MCF 10A (cell line): Measurements from ENCODE around the gene SH3GL1. TPM values are rescaled to one million over a fixed set of nuclear protein-coding genes. Genes with fewer than 3 reads are reported as not detected.

Experiments
- BruUV-seq: library from RNA; stranded (reverse); fragments of 400-500 nt; replicated peaks from 2 replicates; lab custom pipeline; 2021; lab: Mats Ljungman, UMichigan
- CTCF ChIA-PET: fragments of 300-600 bp; sonication (Branson Sonifier 250); formaldehyde crosslinking; extraction: SDS; loops from one replicate; lab custom pipeline; 2021; ENCODE audit warnings: antibody characterized with exemption, inconsistent platforms; lab: Yijun Ruan, JAX
- POLR2A ChIA-PET: fragments of 300-600, 350-650 bp; sonication (Branson Sonifier 250); formaldehyde crosslinking; extraction: SDS; loops from one replicate; lab custom pipeline; 2020; ENCODE audit warnings: antibody characterized with exemption, inconsistent platforms; lab: Yijun Ruan, JAX
- DNase-seq: peaks from one replicate; pipeline ENCODE4 v3.0.0-alpha.2; 2018; ENCODE audit not compliant: unreplicated experiment
- H3K27ac Mint-ChIP-seq: one replicate; pipeline ENCODE4 v1.8.0; 2022; ENCODE audit warnings: mild to moderate bottlenecking, low read depth, mixed read lengths; ENCODE audit not compliant: unreplicated experiment
- H3K27me3 Mint-ChIP-seq: one replicate; pipeline ENCODE4 v1.8.0; 2022; ENCODE audit warnings: mixed read lengths; ENCODE audit not compliant: insufficient read depth, unreplicated experiment
- H3K36me3 Mint-ChIP-seq: one replicate; pipeline ENCODE4 v1.8.0; 2022; ENCODE audit warnings: mild to moderate bottlenecking, moderate library complexity, mixed read lengths; ENCODE audit not compliant: insufficient read depth, unreplicated experiment
- H3K4me1 Mint-ChIP-seq: one replicate; pipeline ENCODE4 v1.8.0; 2022; ENCODE audit warnings: mixed read lengths; ENCODE audit not compliant: insufficient read depth, unreplicated experiment
- H3K4me3 Mint-ChIP-seq: one replicate; pipeline ENCODE4 v1.8.0; 2022; ENCODE audit warnings: mild to moderate bottlenecking, moderate library complexity, mixed read lengths; ENCODE audit not compliant: unreplicated experiment
- H3K9me3 Mint-ChIP-seq: one replicate; pipeline ENCODE4 v1.8.0; 2022; ENCODE audit warnings: mixed read lengths; ENCODE audit not compliant: unreplicated experiment
- intact Hi-C: fragments of 100-400 bp; cut with micrococcal nuclease; formaldehyde crosslinking; loops from 2 replicates; pipeline ENCODE4 v1.14.1; 2022
- total RNA-seq: library from RNA; stranded (reverse); gene quantifications from 2 replicates; pipeline ENCODE4 v1.2.3, GENCODE V29; 2022
- TF ChIP-seq, protein P1 (sequence below): fragments of 200-600 bp; IDR thresholded peaks from one replicate; pipeline ENCODE4 v1.8.0; 2022; ENCODE audit warnings: antibody characterized with exemption, mild to moderate bottlenecking; ENCODE audit not compliant: unreplicated experiment

The SH3GL1 gene
- total RNA-seq, 1 experiment from 2014 or later = 106 TPM

DNA sequence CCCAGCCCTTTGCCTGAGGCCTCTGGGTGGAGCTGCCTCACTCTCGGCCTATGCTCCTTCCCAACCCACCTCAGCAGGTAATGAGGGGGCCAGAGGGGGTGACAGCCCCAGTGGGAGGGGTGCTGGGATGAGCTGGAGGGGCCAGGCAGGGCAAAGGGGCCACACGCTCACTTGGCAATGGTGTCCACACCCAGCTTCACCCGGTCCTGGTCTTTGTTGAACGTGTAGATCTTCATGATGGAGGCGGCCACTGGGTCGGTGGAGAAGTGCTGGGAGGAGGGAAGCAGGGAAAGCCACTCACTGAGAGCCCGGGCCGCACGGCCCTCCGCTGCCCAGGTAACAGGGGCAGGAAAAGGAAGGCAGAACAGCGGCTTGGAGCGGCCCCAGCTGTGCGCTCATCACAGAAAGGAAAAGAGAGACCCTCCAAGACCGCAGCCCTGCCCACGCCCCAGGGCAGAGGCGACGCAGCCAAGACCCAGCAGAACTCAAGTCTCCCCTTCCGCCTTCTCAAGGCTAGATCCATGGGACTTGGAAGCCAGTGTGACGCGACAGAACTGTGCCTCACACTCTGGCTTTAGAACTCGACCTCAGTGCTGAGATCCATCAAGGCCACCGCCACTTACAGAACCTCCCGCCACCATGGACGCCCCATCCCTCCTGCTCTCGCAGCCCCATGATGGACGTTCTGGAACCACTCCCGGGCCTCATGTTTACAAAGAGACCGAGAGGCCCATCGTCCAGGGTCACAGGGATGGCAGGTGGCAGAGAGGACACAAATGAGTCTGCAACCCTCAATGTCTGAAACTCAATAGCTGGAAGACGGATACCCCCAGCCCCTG, 48.0 kb upstream of the SH3GL1 start:
- intact Hi-C loops = no loop called here
- no TSS peak for BruUV-seq

GRCh38 chr19:4447327-4448146, 47.2 kb upstream of the SH3GL1 start:
- no peaks in the 10 kb centered on the region for H3K9me3 Mint-ChIP-seq
- no TSS peak for BruUV-seq
- no peaks in the 10 kb centered on the region for H3K4me1 Mint-ChIP-seq
- peaks cover 70% of the 10 kb centered on the region for H3K36me3 Mint-ChIP-seq
- TF ChIP-seq, protein P1, sequence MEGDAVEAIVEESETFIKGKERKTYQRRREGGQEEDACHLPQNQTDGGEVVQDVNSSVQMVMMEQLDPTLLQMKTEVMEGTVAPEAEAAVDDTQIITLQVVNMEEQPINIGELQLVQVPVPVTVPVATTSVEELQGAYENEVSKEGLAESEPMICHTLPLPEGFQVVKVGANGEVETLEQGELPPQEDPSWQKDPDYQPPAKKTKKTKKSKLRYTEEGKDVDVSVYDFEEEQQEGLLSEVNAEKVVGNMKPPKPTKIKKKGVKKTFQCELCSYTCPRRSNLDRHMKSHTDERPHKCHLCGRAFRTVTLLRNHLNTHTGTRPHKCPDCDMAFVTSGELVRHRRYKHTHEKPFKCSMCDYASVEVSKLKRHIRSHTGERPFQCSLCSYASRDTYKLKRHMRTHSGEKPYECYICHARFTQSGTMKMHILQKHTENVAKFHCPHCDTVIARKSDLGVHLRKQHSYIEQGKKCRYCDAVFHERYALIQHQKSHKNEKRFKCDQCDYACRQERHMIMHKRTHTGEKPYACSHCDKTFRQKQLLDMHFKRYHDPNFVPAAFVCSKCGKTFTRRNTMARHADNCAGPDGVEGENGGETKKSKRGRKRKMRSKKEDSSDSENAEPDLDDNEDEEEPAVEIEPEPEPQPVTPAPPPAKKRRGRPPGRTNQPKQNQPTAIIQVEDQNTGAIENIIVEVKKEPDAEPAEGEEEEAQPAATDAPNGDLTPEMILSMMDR = no peak
- H3K27ac Mint-ChIP-seq = no peak overlapping the region
- no peaks in the 10 kb centered on the region for H3K27me3 Mint-ChIP-seq
- no peak for DNase-seq
- ChIA-PET POLR2A (no interaction called here), CTCF (no interaction called here)
- intact Hi-C loops = no loop called here
- no peak overlapping the region for H3K4me3 Mint-ChIP-seq

More for the DNA sequence above, 48.0 kb upstream of the SH3GL1 start:
- Mint-ChIP-seq H3K9me3 (no peaks in the 10 kb centered on the region), H3K27ac (no peak overlapping the region), H3K36me3 (peaks cover 76% of the 10 kb centered on the region), H3K27me3 (no peaks in the 10 kb centered on the region), H3K4me1 (no peaks in the 10 kb centered on the region), H3K4me3 (no peak overlapping the region)
- ChIA-PET POLR2A (no interaction called here), CTCF (no interaction called here)
- no peak for DNase-seq
- TF ChIP-seq, protein P1 = no peak

DNA sequence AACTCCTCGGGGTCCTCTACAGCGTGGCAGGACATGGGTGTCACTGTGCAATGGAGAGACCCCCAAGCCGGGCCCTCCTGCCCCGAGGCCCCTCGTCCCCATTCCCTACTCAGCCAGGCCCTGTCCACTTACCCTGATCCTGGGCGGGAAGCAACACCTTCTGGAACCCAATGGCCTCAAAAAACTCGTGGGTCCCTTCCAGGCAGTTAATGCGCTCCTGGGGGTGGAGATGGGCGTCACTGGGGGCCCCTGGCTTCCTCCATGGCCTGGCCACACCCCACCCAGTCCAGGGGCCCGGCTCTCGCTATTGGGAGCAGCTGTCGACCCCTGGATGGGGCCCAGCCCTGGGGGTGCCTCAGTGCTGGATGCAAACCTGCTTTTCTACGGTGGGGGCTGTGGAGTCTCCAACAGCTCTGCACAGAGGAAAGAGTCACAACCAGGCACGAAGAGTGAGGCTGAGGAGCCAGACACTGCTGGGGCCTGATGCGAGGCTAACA, 46.4 kb upstream of the SH3GL1 start:
- TF ChIP-seq, protein P1 = no peak
- Mint-ChIP-seq H3K27me3 (no peaks in the 10 kb centered on the region), H3K36me3 (peaks cover 62% of the 10 kb centered on the region), H3K27ac (no peak overlapping the region), H3K9me3 (no peaks in the 10 kb centered on the region), H3K4me1 (no peaks in the 10 kb centered on the region), H3K4me3 (no peak overlapping the region)
- ChIA-PET POLR2A (no interaction called here), CTCF (no interaction called here)
- intact Hi-C loops = no loop called here
- DNase-seq = no peak
- no TSS peak for BruUV-seq
